Measurements from ENCODE around the gene CPSF4L. TPM values are rescaled to one million over a fixed set of nuclear protein-coding genes. Genes with fewer than 3 reads are reported as not detected.

CPSF4L gene
- total and polyA plus RNA-seq, 2 of the 13 experiments (the other 11 are each of a cell fraction or from before 2014, with no cell fraction given) = 0.73 to 1.6 TPM

GRCh38 chr17:73288534-73289302 is 27.0 kb upstream of the CPSF4L start (continued):
- TF ChIP-seq JARID2 (CRISPR knock-in tag; IDR thresholded peaks at IDR 0.05; ENCODE audit: insufficient replicate concordance) (no peak), ZMAT5 (CRISPR knock-in tag; IDR thresholded peaks at IDR 0.05; ENCODE audit: borderline replicate concordance, low read depth) (no peak), ZHX2 (IDR thresholded peaks at IDR 0.05; ENCODE audit: low read depth) (no peak), ZHX2 (CRISPR knock-in tag; IDR thresholded peaks at IDR 0.05; ENCODE audit: borderline replicate concordance) (no peak), BRCA1 (CRISPR knock-in tag; IDR thresholded peaks at IDR 0.05) (no peak), ZNF687 (CRISPR knock-in tag; IDR thresholded peaks at IDR 0.05) (peak; percentile 99), UBTF (CRISPR knock-in tag; IDR thresholded peaks at IDR 0.05) (peak; percentile 82), ZNF446 (CRISPR knock-in tag; IDR thresholded peaks at IDR 0.05) (no peak), E2F1 (CRISPR knock-in tag; IDR thresholded peaks at IDR 0.05) (no peak), ZNF225 (CRISPR knock-in tag; IDR thresholded peaks at IDR 0.05) (no peak), NFE2 (CRISPR knock-in tag; IDR thresholded peaks at IDR 0.05) (no peak), SNAPC5 (CRISPR knock-in tag; IDR thresholded peaks at IDR 0.05; ENCODE audit: borderline replicate concordance) (0 out of 2 replicates have a peak, but pooled peaks have one; percentile 21), ZNF282 (IDR thresholded peaks at IDR 0.05; ENCODE audit: partially characterized antibody) (no peak), KDM6A (CRISPR knock-in tag; IDR thresholded peaks at IDR 0.05; ENCODE audit: low read depth) (peak; percentile 85)

Measured in HepG2 (cell line).